ENCODE data around the gene HTATSF1. TPM values are rescaled to one million over a fixed set of nuclear protein-coding genes. Genes with fewer than 3 reads are reported as not detected.

The HTATSF1 gene
- total RNA-seq, 3 donors from 2014 or later = 42.0 to 53.4 (median 52.2) TPM

GRCh38 chrX:136534131-136534530 lies 36.7 kb downstream of the HTATSF1 start:
- DNase-seq (ENCODE audit: low spot score in 2 of 2) = no peak
- intact Hi-C loops (cut with DNase I; ENCODE audit: low total_unique reads) = no loop called here
- Histone ChIP-seq H3K9me3 (no peaks in the 10 kb centered on the region), H3K36me3 (no peaks in the 10 kb centered on the region), H3K4me1 (no peaks in the 10 kb centered on the region), H3K4me3 (no peak overlapping the region), H3K27ac (no peak overlapping the region), H3K27me3 (peaks cover 0 to 34% of the 10 kb centered on the region in 2 donors)
- TF ChIP-seq CTCF (IDR thresholded peaks at IDR 0.05) (no peak), POLR2AphosphoS5 (IDR thresholded peaks at IDR 0.05) (no peak), POLR2A (IDR thresholded peaks at IDR 0.05) (no peak)

- intact Hi-C loops (cut with DNase I; ENCODE audit: low total_unique reads) = no loop called here
- TF ChIP-seq POLR2A (IDR thresholded peaks at IDR 0.05) (no peak), POLR2AphosphoS5 (IDR thresholded peaks at IDR 0.05) (no peak), CTCF (IDR thresholded peaks at IDR 0.05) (no peak)
- DNase-seq (ENCODE audit: low spot score in 2 of 2) = no peak
These were observed 41.4 kb downstream of the HTATSF1 start for GRCh38 chrX:136538811-136539210.

GRCh38 chrX:136540226-136540625 lies 42.8 kb downstream of the HTATSF1 start:
- Histone ChIP-seq H3K4me1 (no peaks in the 10 kb centered on the region), H3K27ac (no peak overlapping the region), H3K27me3 (peaks cover 0 to 20% of the 10 kb centered on the region in 2 donors), H3K4me3 (no peak overlapping the region), H3K36me3 (no peaks in the 10 kb centered on the region), H3K9me3 (no peaks in the 10 kb centered on the region)
- intact Hi-C loops (cut with DNase I; ENCODE audit: low total_unique reads) = no loop called here
- TF ChIP-seq POLR2A (IDR thresholded peaks at IDR 0.05) = no peak
- no peak for TF ChIP-seq POLR2AphosphoS5 (IDR thresholded peaks at IDR 0.05)
- TF ChIP-seq CTCF (IDR thresholded peaks at IDR 0.05) = no peak
- no peak for DNase-seq (ENCODE audit: low spot score in 2 of 2)

More at GRCh38 chrX:136538811-136539210, 41.4 kb downstream of the HTATSF1 start:
- H3K36me3 ChIP-seq = no peaks in the 10 kb centered on the region
- no peaks in the 10 kb centered on the region for H3K4me1 ChIP-seq
- H3K9me3 ChIP-seq = no peaks in the 10 kb centered on the region
- H3K27ac ChIP-seq = no peak overlapping the region
- peaks cover 0 to 26% of the 10 kb centered on the region in 2 donors for H3K27me3 ChIP-seq
- no peak overlapping the region for H3K4me3 ChIP-seq

GRCh38 chrX:136541294-136541693 lies 43.9 kb downstream of the HTATSF1 start:
- no peak overlapping the region for H3K27ac ChIP-seq
- no peak for DNase-seq (ENCODE audit: low spot score in 2 of 2)
- TF ChIP-seq POLR2AphosphoS5 (IDR thresholded peaks at IDR 0.05) = no peak
- TF ChIP-seq CTCF (IDR thresholded peaks at IDR 0.05) = no peak
- no peak for TF ChIP-seq POLR2A (IDR thresholded peaks at IDR 0.05)
- intact Hi-C loops (cut with DNase I; ENCODE audit: low total_unique reads) = no loop called here
- peaks cover 0 to 20% of the 10 kb centered on the region in 2 donors for H3K27me3 ChIP-seq
- H3K4me3 ChIP-seq = no peak overlapping the region
- H3K36me3 ChIP-seq = no peaks in the 10 kb centered on the region
- no peaks in the 10 kb centered on the region for H3K9me3 ChIP-seq
- H3K4me1 ChIP-seq = no peaks in the 10 kb centered on the region

- TF ChIP-seq POLR2A (IDR thresholded peaks at IDR 0.05) (no peak), CTCF (IDR thresholded peaks at IDR 0.05) (no peak), POLR2AphosphoS5 (IDR thresholded peaks at IDR 0.05) (no peak)
- intact Hi-C loops (cut with DNase I; ENCODE audit: low total_unique reads) = no loop called here
- Histone ChIP-seq H3K27me3 (peaks cover 0 to 22% of the 10 kb centered on the region in 2 donors), H3K27ac (no peak overlapping the region), H3K9me3 (no peaks in the 10 kb centered on the region), H3K4me3 (no peak overlapping the region), H3K36me3 (no peaks in the 10 kb centered on the region), H3K4me1 (no peaks in the 10 kb centered on the region)
- no peak for DNase-seq (ENCODE audit: low spot score in 2 of 2)
These were observed 44.9 kb downstream of the HTATSF1 start for GRCh38 chrX:136542281-136542680.

All from breast epithelium (tissue), 4 donors.